ENCODE results near the gene TRPT1. TPM values are rescaled to one million over a fixed set of nuclear protein-coding genes. Genes with fewer than 3 reads are reported as not detected.

Gene TRPT1
- total and polyA plus RNA-seq, 9 of the 15 experiments (the other 6 are each of a cell fraction or from before 2014, with no cell fraction given) = 4.6 to 41.7 (median 23.1) TPM

DNA sequence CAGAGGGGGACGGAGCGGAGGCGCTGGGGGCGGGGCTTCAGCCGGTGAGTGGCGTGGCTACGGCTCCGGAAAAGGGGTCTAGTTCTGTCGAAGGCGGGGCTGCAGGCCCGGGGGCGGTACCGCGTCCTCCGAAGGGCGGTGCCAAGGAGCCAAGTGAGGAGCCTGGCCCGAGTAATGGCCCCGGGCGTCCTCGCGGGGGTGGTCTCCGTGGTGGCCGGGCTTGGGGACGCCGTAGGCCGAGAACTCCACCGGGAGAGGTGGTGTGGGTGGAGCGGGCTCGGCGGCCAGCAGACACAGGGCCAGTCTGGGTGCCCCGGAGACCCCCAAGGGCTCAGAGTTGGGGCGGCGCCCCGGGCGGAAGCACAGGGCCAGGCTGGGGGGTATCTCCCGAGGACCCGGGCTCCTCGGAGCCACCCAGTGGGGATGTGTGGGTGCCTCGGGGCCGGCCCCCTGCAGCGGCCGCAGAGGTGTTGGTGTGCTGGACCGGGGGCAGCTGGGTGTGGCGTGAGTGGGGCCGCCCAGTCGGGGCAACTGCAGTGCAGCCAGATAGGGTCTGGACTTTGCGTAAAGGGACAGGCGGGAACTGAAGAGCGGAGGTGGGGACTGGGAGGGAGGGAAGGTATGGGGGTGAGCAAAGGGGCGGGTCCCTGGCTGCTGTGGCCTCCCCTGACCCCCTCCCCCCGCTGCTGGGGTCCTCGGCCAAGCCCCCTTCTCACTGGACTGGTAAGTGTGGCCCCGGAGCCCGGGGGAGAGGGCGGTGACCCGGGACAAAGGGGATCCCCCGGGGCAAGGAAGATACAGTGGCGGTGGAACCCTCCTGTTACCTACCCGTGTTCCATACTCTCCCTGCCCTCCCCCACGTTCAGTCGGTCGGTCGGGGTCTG lies 15.7 kb upstream of the TRPT1 start (continued):
- TF ChIP-seq, protein P1, sequence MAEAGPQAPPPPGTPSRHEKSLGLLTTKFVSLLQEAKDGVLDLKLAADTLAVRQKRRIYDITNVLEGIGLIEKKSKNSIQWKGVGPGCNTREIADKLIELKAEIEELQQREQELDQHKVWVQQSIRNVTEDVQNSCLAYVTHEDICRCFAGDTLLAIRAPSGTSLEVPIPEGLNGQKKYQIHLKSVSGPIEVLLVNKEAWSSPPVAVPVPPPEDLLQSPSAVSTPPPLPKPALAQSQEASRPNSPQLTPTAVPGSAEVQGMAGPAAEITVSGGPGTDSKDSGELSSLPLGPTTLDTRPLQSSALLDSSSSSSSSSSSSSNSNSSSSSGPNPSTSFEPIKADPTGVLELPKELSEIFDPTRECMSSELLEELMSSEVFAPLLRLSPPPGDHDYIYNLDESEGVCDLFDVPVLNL (CRISPR knock-in tag; IDR thresholded peaks at IDR 0.05; ENCODE audit: low read depth) = no peak
- TF ChIP-seq RAD21 (CRISPR knock-in tag; conservative IDR thresholded peaks at IDR 0.05 in 1 of 2, IDR thresholded peaks at IDR 0.05 in 1 of 2) (0 out of 4 replicates have a peak, but pooled peaks of 1 of the 2 experiments have one; percentile 8), SRF (CRISPR knock-in tag; IDR thresholded peaks at IDR 0.05) (peak in 1 of 2 experiments; percentile 59; a peak in 1 of 4 replicates), ZFP1 (CRISPR knock-in tag; IDR thresholded peaks at IDR 0.05) (no peak), SMAD1 (IDR thresholded peaks at IDR 0.05; ENCODE audit: low read depth, low read length, partially characterized antibody) (no peak), SUPT5H (IDR thresholded peaks at IDR 0.05) (peak; percentile 87), NFIC (IDR thresholded peaks at IDR 0.05) (peak; percentile 21; the same call in 1 of the 2 replicates), MAZ (CRISPR knock-in tag; conservative IDR thresholded peaks at IDR 0.05 in 1 of 2, IDR thresholded peaks at IDR 0.05 in 1 of 2) (peak; percentile 53 to 79), HEY1 (CRISPR knock-in tag; IDR thresholded peaks at IDR 0.05; ENCODE audit: borderline replicate concordance) (no peak), TGIF2 (CRISPR knock-in tag; IDR thresholded peaks at IDR 0.05) (no peak), HNRNPH1 (optimal IDR thresholded peaks at IDR 0.05; ENCODE audit: low read depth, low read length) (no peak), TCF3 (CRISPR knock-in tag; IDR thresholded peaks at IDR 0.05) (no peak), POLR2G (IDR thresholded peaks at IDR 0.05; ENCODE audit: low read depth, low read length) (peak; percentile 79), CHD1 (IDR thresholded peaks at IDR 0.05; ENCODE audit: low read length) (no peak), HIVEP1 (CRISPR knock-in tag; IDR thresholded peaks at IDR 0.05) (no peak)
- TF ChIP-seq, protein P2, sequence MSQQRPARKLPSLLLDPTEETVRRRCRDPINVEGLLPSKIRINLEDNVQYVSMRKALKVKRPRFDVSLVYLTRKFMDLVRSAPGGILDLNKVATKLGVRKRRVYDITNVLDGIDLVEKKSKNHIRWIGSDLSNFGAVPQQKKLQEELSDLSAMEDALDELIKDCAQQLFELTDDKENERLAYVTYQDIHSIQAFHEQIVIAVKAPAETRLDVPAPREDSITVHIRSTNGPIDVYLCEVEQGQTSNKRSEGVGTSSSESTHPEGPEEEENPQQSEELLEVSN (IDR thresholded peaks at IDR 0.05; ENCODE audit: borderline replicate concordance in 1 of 2, extremely low read depth in 1 of 2, insufficient read depth in 1 of 2, insufficient read length in 1 of 2, low read depth in 1 of 2, low read length in 1 of 2, poor library complexity in 1 of 2, severe bottlenecking in 1 of 2) = peak; percentile 22 to 64
- TF ChIP-seq, protein P3, sequence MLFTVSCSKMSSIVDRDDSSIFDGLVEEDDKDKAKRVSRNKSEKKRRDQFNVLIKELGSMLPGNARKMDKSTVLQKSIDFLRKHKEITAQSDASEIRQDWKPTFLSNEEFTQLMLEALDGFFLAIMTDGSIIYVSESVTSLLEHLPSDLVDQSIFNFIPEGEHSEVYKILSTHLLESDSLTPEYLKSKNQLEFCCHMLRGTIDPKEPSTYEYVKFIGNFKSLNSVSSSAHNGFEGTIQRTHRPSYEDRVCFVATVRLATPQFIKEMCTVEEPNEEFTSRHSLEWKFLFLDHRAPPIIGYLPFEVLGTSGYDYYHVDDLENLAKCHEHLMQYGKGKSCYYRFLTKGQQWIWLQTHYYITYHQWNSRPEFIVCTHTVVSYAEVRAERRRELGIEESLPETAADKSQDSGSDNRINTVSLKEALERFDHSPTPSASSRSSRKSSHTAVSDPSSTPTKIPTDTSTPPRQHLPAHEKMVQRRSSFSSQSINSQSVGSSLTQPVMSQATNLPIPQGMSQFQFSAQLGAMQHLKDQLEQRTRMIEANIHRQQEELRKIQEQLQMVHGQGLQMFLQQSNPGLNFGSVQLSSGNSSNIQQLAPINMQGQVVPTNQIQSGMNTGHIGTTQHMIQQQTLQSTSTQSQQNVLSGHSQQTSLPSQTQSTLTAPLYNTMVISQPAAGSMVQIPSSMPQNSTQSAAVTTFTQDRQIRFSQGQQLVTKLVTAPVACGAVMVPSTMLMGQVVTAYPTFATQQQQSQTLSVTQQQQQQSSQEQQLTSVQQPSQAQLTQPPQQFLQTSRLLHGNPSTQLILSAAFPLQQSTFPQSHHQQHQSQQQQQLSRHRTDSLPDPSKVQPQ (CRISPR knock-in tag; IDR thresholded peaks at IDR 0.05; ENCODE audit: borderline replicate concordance) = no peak
- TF ChIP-seq, protein P4, sequence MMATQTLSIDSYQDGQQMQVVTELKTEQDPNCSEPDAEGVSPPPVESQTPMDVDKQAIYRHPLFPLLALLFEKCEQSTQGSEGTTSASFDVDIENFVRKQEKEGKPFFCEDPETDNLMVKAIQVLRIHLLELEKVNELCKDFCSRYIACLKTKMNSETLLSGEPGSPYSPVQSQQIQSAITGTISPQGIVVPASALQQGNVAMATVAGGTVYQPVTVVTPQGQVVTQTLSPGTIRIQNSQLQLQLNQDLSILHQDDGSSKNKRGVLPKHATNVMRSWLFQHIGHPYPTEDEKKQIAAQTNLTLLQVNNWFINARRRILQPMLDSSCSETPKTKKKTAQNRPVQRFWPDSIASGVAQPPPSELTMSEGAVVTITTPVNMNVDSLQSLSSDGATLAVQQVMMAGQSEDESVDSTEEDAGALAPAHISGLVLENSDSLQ (IDR thresholded peaks at IDR 0.05) = peak; percentile 98
- TF ChIP-seq, protein P5, sequence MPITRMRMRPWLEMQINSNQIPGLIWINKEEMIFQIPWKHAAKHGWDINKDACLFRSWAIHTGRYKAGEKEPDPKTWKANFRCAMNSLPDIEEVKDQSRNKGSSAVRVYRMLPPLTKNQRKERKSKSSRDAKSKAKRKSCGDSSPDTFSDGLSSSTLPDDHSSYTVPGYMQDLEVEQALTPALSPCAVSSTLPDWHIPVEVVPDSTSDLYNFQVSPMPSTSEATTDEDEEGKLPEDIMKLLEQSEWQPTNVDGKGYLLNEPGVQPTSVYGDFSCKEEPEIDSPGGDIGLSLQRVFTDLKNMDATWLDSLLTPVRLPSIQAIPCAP (CRISPR knock-in tag; IDR thresholded peaks at IDR 0.05; ENCODE audit: borderline replicate concordance) = no peak
